ENCODE measurements around the gene LTO1.
"Not testable (repeated sequence)": the region's sequence is repeated elsewhere in the genome, so short reads cannot be mapped to it uniquely, and the experiment has no call there.

The LTO1 gene

GRCh38 chr11:69632900-69633299, 42.3 kb downstream of the LTO1 start:
- no peak for DNase-seq (ENCODE audit: low read depth in 2 of 2)

GRCh38 chr11:69630424-69630823, 44.7 kb downstream of the LTO1 start:
- no peak for DNase-seq (ENCODE audit: low read depth in 2 of 2)

GRCh38 chr11:69630017-69630416, 45.1 kb downstream of the LTO1 start:
- no peak for DNase-seq (ENCODE audit: low read depth in 2 of 2)

- DNase-seq (ENCODE audit: low read depth in 2 of 2), result no peak
Measured at GRCh38 chr11:69627551-69627950, 47.6 kb downstream of the LTO1 start.

GRCh38 chr11:69625476-69625875, 49.7 kb downstream of the LTO1 start:
- no peak for DNase-seq (ENCODE audit: low read depth in 2 of 2)

GRCh38 chr11:69624293-69624692, 50.9 kb downstream of the LTO1 start:
- DNase-seq (ENCODE audit: low read depth in 2 of 2), result no peak

- DNase-seq (ENCODE audit: low read depth in 2 of 2), result not testable (repeated sequence)
Measured at GRCh38 chr11:69622097-69622681, 53.0 kb downstream of the LTO1 start.

- no peak for DNase-seq (ENCODE audit: low read depth in 2 of 2)
Measured at GRCh38 chr11:69620683-69621290, 54.4 kb downstream of the LTO1 start.

GRCh38 chr11:69618237-69618636, 56.9 kb downstream of the LTO1 start:
- DNase-seq (ENCODE audit: low read depth in 2 of 2), result no peak

GRCh38 chr11:69617682-69618081, 57.5 kb downstream of the LTO1 start:
- DNase-seq (ENCODE audit: low read depth in 2 of 2), result no peak

- DNase-seq (ENCODE audit: low read depth in 2 of 2), result no peak
Measured at GRCh38 chr11:69617220-69617619, 57.9 kb downstream of the LTO1 start.

Measured in stimulated activated CD4-positive, alpha-beta T cell treated with anti-CD3 and anti-CD28 coated beads, Interleukin-15, amount 100 ng/mL, for 48 hours (primary cell).